ENCODE data around the gene OMA1. TPM values are rescaled to one million over a fixed set of nuclear protein-coding genes. Genes with fewer than 3 reads are reported as not detected.

OMA1 gene
- total RNA-seq, 1 experiment from 2014 or later: 25.4 TPM

DNA sequence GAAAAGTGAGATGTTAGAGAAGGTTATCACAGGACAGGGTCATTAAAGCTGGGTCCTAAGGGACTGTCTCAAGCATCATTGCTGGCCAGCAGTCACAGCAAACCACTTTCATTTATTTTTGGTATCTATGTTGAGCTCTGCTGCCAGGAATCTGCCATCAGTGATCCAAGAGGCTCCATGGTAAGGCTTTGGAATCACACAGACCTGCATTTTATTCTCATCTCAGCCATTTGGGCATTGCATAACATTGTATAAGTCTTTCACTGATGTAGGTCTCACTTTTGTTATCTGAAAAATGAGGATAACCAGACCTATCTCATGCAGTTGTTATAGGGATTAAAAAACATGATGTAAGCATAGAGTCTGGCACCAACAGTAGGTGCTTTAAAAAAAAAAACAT, 77.5 kb downstream of the OMA1 start:
- CTCF ChIA-PET: no interaction called here
- no peak for DNase-seq
- Mint-ChIP-seq H3K4me1 (ENCODE audit: low read depth, unreplicated experiment) (no peaks in the 10 kb centered on the region), H3K4me3 (ENCODE audit: low read depth, unreplicated experiment) (no peak overlapping the region), H3K9me3 (ENCODE audit: low read depth, unreplicated experiment) (no peaks in the 10 kb centered on the region), H3K36me3 (ENCODE audit: insufficient read depth, unreplicated experiment) (no peaks in the 10 kb centered on the region), H3K27me3 (ENCODE audit: unreplicated experiment) (no peaks in the 10 kb centered on the region), H3K27ac (ENCODE audit: unreplicated experiment) (no peak overlapping the region)
- BruUV-seq (replicated peaks): no TSS peak
- TF ChIP-seq, protein P1, sequence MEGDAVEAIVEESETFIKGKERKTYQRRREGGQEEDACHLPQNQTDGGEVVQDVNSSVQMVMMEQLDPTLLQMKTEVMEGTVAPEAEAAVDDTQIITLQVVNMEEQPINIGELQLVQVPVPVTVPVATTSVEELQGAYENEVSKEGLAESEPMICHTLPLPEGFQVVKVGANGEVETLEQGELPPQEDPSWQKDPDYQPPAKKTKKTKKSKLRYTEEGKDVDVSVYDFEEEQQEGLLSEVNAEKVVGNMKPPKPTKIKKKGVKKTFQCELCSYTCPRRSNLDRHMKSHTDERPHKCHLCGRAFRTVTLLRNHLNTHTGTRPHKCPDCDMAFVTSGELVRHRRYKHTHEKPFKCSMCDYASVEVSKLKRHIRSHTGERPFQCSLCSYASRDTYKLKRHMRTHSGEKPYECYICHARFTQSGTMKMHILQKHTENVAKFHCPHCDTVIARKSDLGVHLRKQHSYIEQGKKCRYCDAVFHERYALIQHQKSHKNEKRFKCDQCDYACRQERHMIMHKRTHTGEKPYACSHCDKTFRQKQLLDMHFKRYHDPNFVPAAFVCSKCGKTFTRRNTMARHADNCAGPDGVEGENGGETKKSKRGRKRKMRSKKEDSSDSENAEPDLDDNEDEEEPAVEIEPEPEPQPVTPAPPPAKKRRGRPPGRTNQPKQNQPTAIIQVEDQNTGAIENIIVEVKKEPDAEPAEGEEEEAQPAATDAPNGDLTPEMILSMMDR (IDR thresholded peaks at IDR 0.05; ENCODE audit: unreplicated experiment): no peak
- intact Hi-C loops (cut with micrococcal nuclease; ENCODE audit: unreplicated experiment): no loop called here

GRCh38 chr1:58468612-58469011, 77.9 kb downstream of the OMA1 start:
- intact Hi-C loops (cut with micrococcal nuclease; ENCODE audit: unreplicated experiment): no loop called here
- H3K9me3 Mint-ChIP-seq (ENCODE audit: low read depth, unreplicated experiment): no peaks in the 10 kb centered on the region
- no TSS peak for BruUV-seq (replicated peaks)
- TF ChIP-seq, protein P1 (IDR thresholded peaks at IDR 0.05; ENCODE audit: unreplicated experiment): no peak
- no peaks in the 10 kb centered on the region for H3K27me3 Mint-ChIP-seq (ENCODE audit: unreplicated experiment)
- no peak overlapping the region for H3K4me3 Mint-ChIP-seq (ENCODE audit: low read depth, unreplicated experiment)
- no peaks in the 10 kb centered on the region for H3K36me3 Mint-ChIP-seq (ENCODE audit: insufficient read depth, unreplicated experiment)
- CTCF ChIA-PET: interaction anchor here (0.5 kb wide), 1 partner anchor 1401 kb away, joined by 3 read pairs; no protein-coding TSS in a partner anchor
- no peak overlapping the region for H3K27ac Mint-ChIP-seq (ENCODE audit: unreplicated experiment)
- DNase-seq: no peak
- H3K4me1 Mint-ChIP-seq (ENCODE audit: low read depth, unreplicated experiment): no peaks in the 10 kb centered on the region

DNA sequence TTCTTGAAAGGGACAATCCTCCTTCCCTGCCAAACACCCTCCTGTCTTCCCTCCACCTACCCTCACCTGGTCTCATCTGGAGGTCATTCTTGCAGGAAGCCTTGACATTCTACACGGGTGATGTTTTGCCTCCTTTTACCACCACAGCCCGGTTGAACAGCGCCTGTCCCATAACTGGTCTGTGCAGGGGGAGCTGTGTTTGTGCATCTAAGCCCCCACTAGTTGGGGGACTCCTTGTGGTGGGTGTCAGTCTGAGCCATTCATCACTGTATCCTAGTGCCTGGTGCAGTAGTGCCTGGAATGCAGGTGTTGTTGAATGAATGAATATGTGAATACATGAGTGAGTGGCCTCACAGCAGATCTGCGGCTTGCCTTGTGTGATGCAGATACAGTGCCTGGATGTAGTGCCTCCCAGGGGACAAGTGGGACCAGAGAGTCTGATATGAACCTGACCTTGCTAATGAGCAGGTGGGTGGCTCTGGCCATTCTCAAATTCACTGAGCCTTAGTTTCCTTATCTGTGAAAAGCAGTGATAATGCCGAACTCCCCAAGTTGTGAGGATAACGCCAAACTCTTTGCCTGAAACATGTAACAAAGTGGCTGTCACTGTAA, 79.8 kb downstream of the OMA1 start:
- no TSS peak for BruUV-seq (replicated peaks)
- no peak overlapping the region for H3K27ac Mint-ChIP-seq (ENCODE audit: unreplicated experiment)
- TF ChIP-seq, protein P1 (IDR thresholded peaks at IDR 0.05; ENCODE audit: unreplicated experiment): no peak
- no peaks in the 10 kb centered on the region for H3K9me3 Mint-ChIP-seq (ENCODE audit: low read depth, unreplicated experiment)
- intact Hi-C loops (cut with micrococcal nuclease; ENCODE audit: unreplicated experiment): no loop called here
- CTCF ChIA-PET: interaction anchor here (1.0 kb wide), 1 partner anchor 10 kb away, joined by 3 read pairs; no protein-coding TSS in a partner anchor
- no peak for DNase-seq
- no peaks in the 10 kb centered on the region for H3K4me1 Mint-ChIP-seq (ENCODE audit: low read depth, unreplicated experiment)
- no peaks in the 10 kb centered on the region for H3K36me3 Mint-ChIP-seq (ENCODE audit: insufficient read depth, unreplicated experiment)
- no peak overlapping the region for H3K4me3 Mint-ChIP-seq (ENCODE audit: low read depth, unreplicated experiment)
- H3K27me3 Mint-ChIP-seq (ENCODE audit: unreplicated experiment): no peaks in the 10 kb centered on the region

DNA sequence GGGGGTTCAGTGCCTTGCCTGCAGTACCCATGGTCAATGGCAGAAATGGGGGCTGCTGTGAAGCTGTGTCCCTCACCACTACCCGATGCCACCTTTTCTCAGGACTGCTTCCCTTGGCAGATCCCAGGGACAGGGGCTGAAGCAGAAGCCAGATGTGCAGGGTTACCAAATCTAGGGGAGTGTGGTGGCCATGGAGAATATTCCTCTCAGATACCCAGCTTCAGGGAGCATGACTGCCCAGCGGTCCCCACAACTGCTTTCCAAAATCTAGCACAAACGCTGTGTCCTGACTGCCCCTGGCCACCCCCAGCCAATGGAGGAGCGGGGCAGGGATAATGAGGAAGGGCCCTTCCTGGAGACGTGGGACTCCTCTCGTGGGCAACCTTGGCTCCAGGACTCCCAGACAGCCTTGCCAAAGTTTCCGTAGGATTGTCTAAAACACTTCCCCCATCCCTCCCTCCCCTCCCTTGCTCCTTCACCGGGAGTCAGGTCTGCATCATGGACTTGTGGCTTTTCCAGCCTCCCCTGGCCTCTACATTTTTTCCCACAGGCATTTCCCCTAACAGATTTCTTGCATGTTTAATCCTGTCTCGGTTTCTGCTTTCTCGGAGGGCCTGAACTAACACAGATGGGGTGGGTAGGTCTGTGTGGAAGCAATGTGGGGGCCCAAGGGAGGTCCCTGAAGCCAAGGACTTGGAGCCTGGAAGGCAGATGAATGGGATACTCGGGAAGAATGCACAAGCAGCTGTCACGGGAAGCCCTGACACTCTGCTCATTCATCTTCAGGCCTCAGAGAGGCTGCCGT, 80.5 kb downstream of the OMA1 start:
- Mint-ChIP-seq H3K36me3 (ENCODE audit: insufficient read depth, unreplicated experiment) (no peaks in the 10 kb centered on the region), H3K27me3 (ENCODE audit: unreplicated experiment) (no peaks in the 10 kb centered on the region), H3K4me1 (ENCODE audit: low read depth, unreplicated experiment) (no peaks in the 10 kb centered on the region), H3K9me3 (ENCODE audit: low read depth, unreplicated experiment) (no peaks in the 10 kb centered on the region), H3K4me3 (ENCODE audit: low read depth, unreplicated experiment) (no peak overlapping the region), H3K27ac (ENCODE audit: unreplicated experiment) (no peak overlapping the region)
- CTCF ChIA-PET: interaction anchor here (1.0 kb wide), 1 partner anchor 11 kb away, joined by 3 read pairs; no protein-coding TSS in a partner anchor
- no TSS peak for BruUV-seq (replicated peaks)
- TF ChIP-seq, protein P1 (IDR thresholded peaks at IDR 0.05; ENCODE audit: unreplicated experiment): no peak
- intact Hi-C loops (cut with micrococcal nuclease; ENCODE audit: unreplicated experiment): no loop called here
- DNase-seq: no peak

Data from Calu3 (cell line).